GM23248 (cell line): ENCODE measurements around the gene PLEKHG5. TPM values are rescaled to one million over a fixed set of nuclear protein-coding genes. Genes with fewer than 3 reads are reported as not detected.
"Not testable (repeated sequence)": the region's sequence is repeated elsewhere in the genome, so short reads cannot be mapped to it uniquely, and the experiment has no call there.

Experiments
- DNase-seq: peaks from one replicate; pipeline ENCODE4 v3.0.0-alpha.2; 2015
- H2AFZ ChIP-seq: fragments of 200-600 bp; sonication (generic); 2 replicates; pipeline ENCODE4 v1.6.1; 2016; ENCODE audit warnings: antibody characterized with exemption
- H3F3A ChIP-seq: fragments of 200-600 bp; sonication (generic); 2 replicates; pipeline ENCODE4 v1.6.1; 2016; ENCODE audit warnings: mild to moderate bottlenecking, antibody characterized with exemption, mixed run types; ENCODE audit not compliant: insufficient read depth
- H3K27ac ChIP-seq: fragments of 200-600 bp; sonication (generic); 2 replicates; pipeline ENCODE4 v1.5.1; 2016; ENCODE audit warnings: mild to moderate bottlenecking
- H3K27me3 ChIP-seq: fragments of 200-600 bp; sonication (generic); replicated peaks from 2 replicates; pipeline ENCODE4 v1.6.1; 2016; ENCODE audit warnings: mild to moderate bottlenecking; ENCODE audit not compliant: insufficient read depth
- H3K36me3 ChIP-seq: fragments of 200-600 bp; sonication (generic); 2 replicates; pipeline ENCODE4 v1.6.1; 2016; ENCODE audit warnings: low read depth, mild to moderate bottlenecking
- H3K4me1 ChIP-seq: fragments of 200-600 bp; sonication (generic); 2 replicates; pipeline ENCODE4 v1.6.1; 2016; ENCODE audit warnings: mild to moderate bottlenecking; ENCODE audit not compliant: insufficient read depth
- H3K4me2 ChIP-seq: fragments of 200-600 bp; sonication (generic); one replicate; pipeline ENCODE4 v1.6.1; 2016; ENCODE audit warnings: mild to moderate bottlenecking; ENCODE audit not compliant: unreplicated experiment
- H3K4me3 ChIP-seq: fragments of 200-600 bp; sonication (generic); 2 replicates; pipeline ENCODE4 v1.5.1; 2016; ENCODE audit warnings: mild to moderate bottlenecking
- H3K79me2 ChIP-seq: fragments of 200-600 bp; sonication (generic); 2 replicates; pipeline ENCODE4 v1.6.1; 2016; ENCODE audit warnings: mild to moderate bottlenecking; ENCODE audit not compliant: insufficient read depth
- H3K9ac ChIP-seq: fragments of 200-600 bp; sonication (generic); 2 replicates; pipeline ENCODE4 v1.6.1; 2016; ENCODE audit warnings: mild to moderate bottlenecking
- H3K9me2 ChIP-seq: fragments of 200-600 bp; sonication (generic); 2 replicates; pipeline ENCODE4 v1.6.1; 2016; ENCODE audit warnings: mixed run types, mild to moderate bottlenecking, moderate library complexity; ENCODE audit not compliant: insufficient read depth
- H3K9me3 ChIP-seq: fragments of 200-600 bp; sonication (generic); one replicate; pipeline ENCODE4 v1.6.1; 2017; ENCODE audit warnings: low read depth
- H4K20me1 ChIP-seq: fragments of 200-600 bp; sonication (generic); 2 replicates; pipeline ENCODE4 v1.6.0; 2016; ENCODE audit not compliant: insufficient read depth
- EZH2 ChIP-seq: fragments of 200-600 bp; sonication (generic); IDR thresholded peaks from 2 replicates; pipeline ENCODE4 v1.6.1; 2018; ENCODE audit warnings: antibody characterized with exemption, mild to moderate bottlenecking; ENCODE audit not compliant: insufficient read depth, poor library complexity, severe bottlenecking
- EZH2phosphoT487 ChIP-seq: fragments of 200-600 bp; sonication (generic); IDR thresholded peaks from 2 replicates; pipeline ENCODE4 v1.6.1; 2018; ENCODE audit warnings: antibody characterized with exemption, moderate library complexity, mild to moderate bottlenecking, low read depth; ENCODE audit not compliant: insufficient read depth
- WGBS, 2 experiments: methylation state at CpG; one replicate each; pipeline ENCODE4 v1.1.6; 2015 to 2017; ENCODE audit warnings: low lambda C conversion rate in 2 of 2, low coverage in 1 of 2; ENCODE audit errors: missing lambda C conversion rate in 2 of 2; 5-methylcytosine and 5-hydroxymethylcytosine counted together
- in situ Hi-C: fragments of 300-500 bp; cut with MboI; formaldehyde crosslinking; loops from 2 replicates; pipeline ENCODE4 v1.15.0; 2020
- polyA plus RNA-seq: library from polyadenylated mRNA; unstranded; fragments of >200 nt; fragmentation: Nextera tagmentation; extraction: Ambion mirVana; gene quantifications from 2 replicates; pipeline ENCODE4 v1.2.1, GENCODE V29; 2016
- total RNA-seq: library from RNA; depleted of rRNA; stranded (reverse); fragments of >200 nt; shearing (Covaris generic); gene quantifications from 2 replicates; pipeline ENCODE4 v1.2.3, GENCODE V29; 2014

The PLEKHG5 gene
- total and polyA plus RNA-seq, 2 experiments from 2014 or later = 2.8 to 7.6 TPM

- no peak overlapping the region for H3K9ac ChIP-seq
- no peaks in the 10 kb centered on the region for H3F3A ChIP-seq
- in situ Hi-C loops = no loop called here
- H3K79me2 ChIP-seq = no peaks in the 10 kb centered on the region
- H3K9me2 ChIP-seq = no peaks in the 10 kb centered on the region
- no peaks in the 10 kb centered on the region for H3K9me3 ChIP-seq
- DNase-seq = peak; percentile 66
- no peaks in the 10 kb centered on the region for H3K4me1 ChIP-seq
- no peak overlapping the region for H2AFZ ChIP-seq
- no peak overlapping the region for H3K27ac ChIP-seq
- no peak overlapping the region for H3K4me2 ChIP-seq
- no peaks in the 10 kb centered on the region for H4K20me1 ChIP-seq
- WGBS, 2 experiments = 12 to 16% methylated on average over 42 to 92 of the region's 101 CpGs
- H3K4me3 ChIP-seq = no peak overlapping the region
- peaks cover 13% of the 10 kb centered on the region for H3K27me3 ChIP-seq
- no peak for TF ChIP-seq EZH2
- TF ChIP-seq EZH2phosphoT487 = no peak
- H3K36me3 ChIP-seq = no peaks in the 10 kb centered on the region
Observed at GRCh38 chr1:6440198-6441126, 51.0 kb downstream of the PLEKHG5 start.

- H3K4me1 ChIP-seq = no peaks in the 10 kb centered on the region
- no peaks in the 10 kb centered on the region for H3K36me3 ChIP-seq
- 0% methylated on average over 4 to 5 of the region's 5 CpGs for WGBS, 2 experiments
- H3K9me3 ChIP-seq = no peaks in the 10 kb centered on the region
- TF ChIP-seq EZH2 = no peak
- TF ChIP-seq EZH2phosphoT487 = no peak
- no peak overlapping the region for H3K9ac ChIP-seq
- H3K9me2 ChIP-seq = no peaks in the 10 kb centered on the region
- H2AFZ ChIP-seq = no peak overlapping the region
- no peaks in the 10 kb centered on the region for H4K20me1 ChIP-seq
- H3F3A ChIP-seq = no peaks in the 10 kb centered on the region
- no peaks in the 10 kb centered on the region for H3K79me2 ChIP-seq
- peaks cover 13% of the 10 kb centered on the region for H3K27me3 ChIP-seq
- H3K4me2 ChIP-seq = no peak overlapping the region
- H3K27ac ChIP-seq = no peak overlapping the region
- no peak overlapping the region for H3K4me3 ChIP-seq
- DNase-seq = peak; percentile 53
- in situ Hi-C loops = no loop called here
Observed at GRCh38 chr1:6438047-6438525, 53.4 kb downstream of the PLEKHG5 start.

DNA sequence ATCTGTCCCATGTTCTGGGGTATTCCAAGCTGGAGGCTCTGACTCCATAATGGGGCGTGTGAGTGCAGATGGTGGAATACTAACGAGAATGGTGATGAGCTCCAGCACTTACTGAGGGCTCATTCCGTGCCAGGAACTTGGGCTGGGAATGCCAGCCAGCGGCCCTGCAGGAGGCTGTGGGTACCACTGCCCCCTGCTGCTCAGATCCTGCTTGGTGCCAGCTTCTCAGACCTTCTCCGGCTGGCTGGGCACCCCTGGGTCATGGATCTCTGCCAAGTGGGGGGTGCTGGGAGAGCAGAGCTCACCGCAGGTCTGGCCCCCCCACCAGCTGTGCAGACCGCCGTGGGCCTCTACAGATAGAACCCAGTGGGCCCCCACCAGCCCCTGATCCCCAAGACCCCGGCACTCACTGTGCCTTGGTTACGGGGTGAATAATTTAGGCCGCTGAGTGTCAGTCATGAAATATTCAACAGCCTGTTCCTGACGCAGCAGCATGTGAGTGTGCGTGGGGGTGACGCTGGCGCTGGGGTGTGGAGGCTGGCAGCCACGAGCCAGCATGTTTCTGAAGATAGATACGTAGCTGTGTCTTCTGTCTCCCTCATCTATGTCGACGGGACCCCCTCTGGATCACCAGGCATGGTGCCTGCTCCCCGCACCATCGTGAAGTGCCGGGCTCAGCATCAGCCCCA lies 54.3 kb downstream of the PLEKHG5 start:
- H3K4me2 ChIP-seq, H4K20me1 ChIP-seq, H3K4me3 ChIP-seq, H3K36me3 ChIP-seq, H3K9me2 ChIP-seq, H3K9me3 ChIP-seq, H3F3A ChIP-seq, H3K79me2 ChIP-seq, in situ Hi-C loops, H3K27ac ChIP-seq, H3K9ac ChIP-seq, H2AFZ ChIP-seq, H3K4me1 ChIP-seq: not testable (repeated sequence)
- 32 to 36% methylated on average over 22 of the region's 22 CpGs for WGBS, 2 experiments
- peaks cover 12% of the 10 kb centered on the region for H3K27me3 ChIP-seq
- peak; percentile 42 for DNase-seq

GRCh38 chr1:6436277-6436676 lies 55.2 kb downstream of the PLEKHG5 start:
- H3K9ac ChIP-seq, H2AFZ ChIP-seq, H4K20me1 ChIP-seq, in situ Hi-C loops, H3K27ac ChIP-seq, H3K79me2 ChIP-seq, H3F3A ChIP-seq, H3K36me3 ChIP-seq, DNase-seq, H3K27me3 ChIP-seq, H3K4me3 ChIP-seq, H3K4me1 ChIP-seq, H3K9me3 ChIP-seq, H3K9me2 ChIP-seq, H3K4me2 ChIP-seq: not testable (repeated sequence)
- WGBS, 2 experiments = 39 to 42% methylated on average over 3 of the region's 3 CpGs
